GM18507 (cell line): ENCODE results near the gene UBP1.
"Not testable (repeated sequence)": the region's sequence is repeated elsewhere in the genome, so short reads cannot be mapped to it uniquely, and the experiment has no call there.

Experiments
- DNase-seq: peaks from one replicate; pipeline ENCODE4 v3.0.0; 2011; ENCODE audit warnings: low read depth; ENCODE audit not compliant: insufficient read length; ENCODE audit errors: extremely low spot score
- FAIRE-seq: peaks from 2 replicates; lab custom pipeline; 2011; peaks lifted over from hg19 to GRCh38; lab: Jason Lieb, UNC

UBP1 gene

GRCh38 chr3:33360136-33360825, 79.9 kb downstream of the UBP1 start:
- no peak for FAIRE-seq
- no peak for DNase-seq

GRCh38 chr3:33358172-33358781, 81.9 kb downstream of the UBP1 start:
- no peak for FAIRE-seq
- DNase-seq = no peak

GRCh38 chr3:33355611-33356010, 84.6 kb downstream of the UBP1 start:
- DNase-seq (no peak), FAIRE-seq (no peak)

GRCh38 chr3:33339758-33340157, 100.4 kb downstream of the UBP1 start:
- DNase-seq (no peak), FAIRE-seq (no peak)

- not testable (repeated sequence) for FAIRE-seq
Measured at GRCh38 chr3:33338936-33339465, 101.2 kb downstream of the UBP1 start.

More at GRCh38 chr3:33338936-33339465, 101.2 kb downstream of the UBP1 start:
- DNase-seq = not testable (repeated sequence)
